ENCODE data around the gene LRRC75A.

Gene LRRC75A

GRCh38 chr17:16515933-16516332, 23.9 kb upstream of the LRRC75A start:
- Histone ChIP-seq H3K9ac (ENCODE audit: low read depth in 1 of 2, low read length in 2 of 2) (no peak overlapping the region), H3K4me1 (ENCODE audit: control insufficient read depth in 2 of 2, insufficient read depth in 2 of 2, low read length in 2 of 2) (peaks cover 2 to 3% of the 10 kb centered on the region in 2 donors), H3K27ac (ENCODE audit: low read depth in 2 of 2, low read length in 2 of 2) (no peak overlapping the region), H3K36me3 (ENCODE audit: control insufficient read depth in 2 of 2, insufficient read depth in 2 of 2, low read length in 2 of 2) (no peaks in the 10 kb centered on the region), H3K4me3 (ENCODE audit: low read length in 2 of 2) (no peak overlapping the region), H3K27me3 (ENCODE audit: control insufficient read depth in 2 of 2, insufficient read depth in 2 of 2, low read length in 2 of 2) (no peaks in the 10 kb centered on the region), H3K9me3 (ENCODE audit: control insufficient read depth in 2 of 2, low read length in 2 of 2) (no peaks in the 10 kb centered on the region)

DNA sequence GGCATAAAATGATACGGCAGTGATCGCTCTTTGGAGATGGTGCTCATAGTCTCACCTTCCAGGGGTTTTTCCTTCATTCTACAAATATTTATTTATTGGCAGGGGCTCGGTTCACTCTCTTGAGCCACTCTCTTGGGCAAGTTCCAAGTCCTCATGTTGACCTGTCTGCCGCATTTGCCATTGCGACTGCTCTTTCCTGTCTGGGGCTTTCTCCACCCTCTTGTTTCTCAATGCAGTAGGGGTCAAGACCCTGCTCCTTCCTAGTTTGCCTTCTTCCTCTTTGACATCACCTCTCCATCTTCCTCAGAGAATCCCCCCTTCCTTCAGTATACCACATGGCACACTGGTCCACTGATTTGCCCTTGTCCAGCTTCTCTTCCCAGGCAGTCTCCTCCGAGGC, 21.9 kb upstream of the LRRC75A start:
- Histone ChIP-seq H3K27ac (ENCODE audit: low read depth in 2 of 2, low read length in 2 of 2) (no peak overlapping the region), H3K27me3 (ENCODE audit: control insufficient read depth in 2 of 2, insufficient read depth in 2 of 2, low read length in 2 of 2) (no peaks in the 10 kb centered on the region), H3K36me3 (ENCODE audit: control insufficient read depth in 2 of 2, insufficient read depth in 2 of 2, low read length in 2 of 2) (no peaks in the 10 kb centered on the region), H3K4me3 (ENCODE audit: low read length in 2 of 2) (no peak overlapping the region), H3K4me1 (ENCODE audit: control insufficient read depth in 2 of 2, insufficient read depth in 2 of 2, low read length in 2 of 2) (no peaks in the 10 kb centered on the region), H3K9ac (ENCODE audit: low read depth in 1 of 2, low read length in 2 of 2) (no peak overlapping the region), H3K9me3 (ENCODE audit: control insufficient read depth in 2 of 2, low read length in 2 of 2) (no peaks in the 10 kb centered on the region)

GRCh38 chr17:16512011-16512410, 20.0 kb upstream of the LRRC75A start:
- Histone ChIP-seq H3K27me3 (ENCODE audit: control insufficient read depth in 2 of 2, insufficient read depth in 2 of 2, low read length in 2 of 2) (no peaks in the 10 kb centered on the region), H3K9me3 (ENCODE audit: control insufficient read depth in 2 of 2, low read length in 2 of 2) (no peaks in the 10 kb centered on the region), H3K4me3 (ENCODE audit: low read length in 2 of 2) (no peak overlapping the region), H3K36me3 (ENCODE audit: control insufficient read depth in 2 of 2, insufficient read depth in 2 of 2, low read length in 2 of 2) (no peaks in the 10 kb centered on the region), H3K4me1 (ENCODE audit: control insufficient read depth in 2 of 2, insufficient read depth in 2 of 2, low read length in 2 of 2) (peaks cover 9 to 13% of the 10 kb centered on the region in 2 donors), H3K27ac (ENCODE audit: low read depth in 2 of 2, low read length in 2 of 2) (no peak overlapping the region), H3K9ac (ENCODE audit: low read depth in 1 of 2, low read length in 2 of 2) (no peak overlapping the region)

GRCh38 chr17:16511593-16511992, 19.6 kb upstream of the LRRC75A start:
- Histone ChIP-seq H3K4me3 (ENCODE audit: low read length in 2 of 2) (no peak overlapping the region), H3K9ac (ENCODE audit: low read depth in 1 of 2, low read length in 2 of 2) (no peak overlapping the region), H3K36me3 (ENCODE audit: control insufficient read depth in 2 of 2, insufficient read depth in 2 of 2, low read length in 2 of 2) (no peaks in the 10 kb centered on the region), H3K4me1 (ENCODE audit: control insufficient read depth in 2 of 2, insufficient read depth in 2 of 2, low read length in 2 of 2) (peaks cover 9 to 13% of the 10 kb centered on the region in 2 donors), H3K27me3 (ENCODE audit: control insufficient read depth in 2 of 2, insufficient read depth in 2 of 2, low read length in 2 of 2) (no peaks in the 10 kb centered on the region), H3K9me3 (ENCODE audit: control insufficient read depth in 2 of 2, low read length in 2 of 2) (no peaks in the 10 kb centered on the region), H3K27ac (ENCODE audit: low read depth in 2 of 2, low read length in 2 of 2) (no peak overlapping the region)

DNA sequence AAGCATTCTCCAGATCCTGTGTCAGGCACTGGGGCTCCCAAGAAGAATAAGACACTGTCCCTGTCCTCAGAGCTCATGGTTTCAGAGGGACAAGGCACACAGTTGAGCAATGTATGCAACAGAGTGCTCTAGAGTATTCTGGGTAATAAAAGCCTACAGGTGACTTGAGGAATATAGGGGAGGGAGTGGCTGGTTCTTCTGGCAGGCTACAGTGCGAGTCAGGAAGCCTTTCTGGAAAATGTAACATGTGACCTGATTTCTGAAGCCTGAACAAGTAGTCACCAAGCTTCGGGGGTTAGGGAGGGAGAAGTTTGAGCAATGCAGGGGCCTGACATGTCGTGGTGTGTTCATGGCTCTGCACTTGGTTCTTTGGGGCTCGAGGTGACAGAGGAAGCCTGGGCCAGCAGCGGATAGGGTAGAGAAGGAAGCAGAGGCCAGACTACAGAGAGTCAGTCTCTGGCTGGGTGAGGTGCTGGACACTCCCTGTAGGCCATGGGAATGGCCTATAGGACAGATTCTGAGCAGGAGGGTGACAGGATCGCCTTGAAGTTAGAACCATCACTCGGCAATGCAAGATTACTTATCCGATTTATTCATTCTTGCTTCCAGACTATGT, 16.0 kb upstream of the LRRC75A start:
- Histone ChIP-seq H3K36me3 (ENCODE audit: control insufficient read depth in 2 of 2, insufficient read depth in 2 of 2, low read length in 2 of 2) (no peaks in the 10 kb centered on the region), H3K9ac (ENCODE audit: low read depth in 1 of 2, low read length in 2 of 2) (peak overlapping the region in 1 of 2 donors; percentile 61), H3K4me3 (ENCODE audit: low read length in 2 of 2) (no peak overlapping the region), H3K27ac (ENCODE audit: low read depth in 2 of 2, low read length in 2 of 2) (peak overlapping the region; percentile 89), H3K27me3 (ENCODE audit: control insufficient read depth in 2 of 2, insufficient read depth in 2 of 2, low read length in 2 of 2) (no peaks in the 10 kb centered on the region), H3K9me3 (ENCODE audit: control insufficient read depth in 2 of 2, low read length in 2 of 2) (no peaks in the 10 kb centered on the region), H3K4me1 (ENCODE audit: control insufficient read depth in 2 of 2, insufficient read depth in 2 of 2, low read length in 2 of 2) (peaks cover 12 to 24% of the 10 kb centered on the region in 2 donors)

DNA sequence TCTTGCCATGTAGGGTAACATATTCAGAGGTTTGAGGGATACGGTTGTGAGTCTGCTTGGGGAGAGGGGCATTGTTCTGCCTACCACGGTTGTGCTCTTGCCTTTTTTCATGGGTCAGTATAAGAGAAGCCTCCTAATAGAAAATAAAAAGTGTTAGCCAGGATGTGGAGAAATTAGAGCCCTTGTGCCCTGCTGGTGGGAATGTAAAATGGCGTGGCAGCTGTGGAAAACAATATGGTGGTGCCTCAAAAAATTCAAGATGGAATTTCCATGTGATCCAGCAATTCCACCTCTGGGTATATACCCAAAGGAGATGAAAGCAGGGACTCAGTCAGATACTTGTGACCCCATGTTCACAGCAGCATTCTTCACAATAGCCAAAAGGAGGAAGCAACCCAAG, 14.2 kb upstream of the LRRC75A start:
- H3K9me3 ChIP-seq (ENCODE audit: control insufficient read depth in 2 of 2, low read length in 2 of 2) = no peaks in the 10 kb centered on the region
- H3K27me3 ChIP-seq (ENCODE audit: control insufficient read depth in 2 of 2, insufficient read depth in 2 of 2, low read length in 2 of 2) = no peaks in the 10 kb centered on the region

DNA sequence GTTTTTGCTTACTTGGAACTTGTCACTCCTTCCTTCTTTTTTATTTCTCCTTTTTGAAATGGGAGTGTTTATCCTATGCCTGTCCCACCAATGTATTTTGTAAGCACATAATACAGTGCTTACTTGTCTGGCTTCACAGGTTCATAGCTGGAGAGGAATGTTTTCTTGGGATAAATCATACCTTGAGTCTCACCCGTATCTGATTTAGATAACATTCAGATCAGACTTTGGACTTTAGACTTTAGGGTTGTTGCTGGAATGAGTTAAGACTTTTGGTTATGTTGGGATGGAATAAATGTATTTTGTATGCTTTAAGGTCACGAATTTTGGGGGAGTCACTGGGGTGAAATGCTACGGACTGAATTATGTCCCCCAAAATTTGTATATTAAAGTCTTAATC, 13.0 kb upstream of the LRRC75A start:
- H3K27me3 ChIP-seq (ENCODE audit: control insufficient read depth in 2 of 2, insufficient read depth in 2 of 2, low read length in 2 of 2) = no peaks in the 10 kb centered on the region
- H3K36me3 ChIP-seq (ENCODE audit: control insufficient read depth in 2 of 2, insufficient read depth in 2 of 2, low read length in 2 of 2) = no peaks in the 10 kb centered on the region
- H3K9me3 ChIP-seq (ENCODE audit: control insufficient read depth in 2 of 2, low read length in 2 of 2) = no peaks in the 10 kb centered on the region
- peaks cover 12 to 24% of the 10 kb centered on the region in 2 donors for H3K4me1 ChIP-seq (ENCODE audit: control insufficient read depth in 2 of 2, insufficient read depth in 2 of 2, low read length in 2 of 2)
- peak overlapping the region; percentile 36 to 59 for H3K27ac ChIP-seq (ENCODE audit: low read depth in 2 of 2, low read length in 2 of 2)
- no peak overlapping the region for H3K9ac ChIP-seq (ENCODE audit: low read depth in 1 of 2, low read length in 2 of 2)
- H3K4me3 ChIP-seq (ENCODE audit: low read length in 2 of 2) = no peak overlapping the region

More for the DNA sequence above, 14.2 kb upstream of the LRRC75A start:
- Histone ChIP-seq H3K4me3 (ENCODE audit: low read length in 2 of 2) (no peak overlapping the region), H3K27ac (ENCODE audit: low read depth in 2 of 2, low read length in 2 of 2) (no peak overlapping the region), H3K4me1 (ENCODE audit: control insufficient read depth in 2 of 2, insufficient read depth in 2 of 2, low read length in 2 of 2) (peaks cover 12 to 24% of the 10 kb centered on the region in 2 donors), H3K36me3 (ENCODE audit: control insufficient read depth in 2 of 2, insufficient read depth in 2 of 2, low read length in 2 of 2) (no peaks in the 10 kb centered on the region), H3K9ac (ENCODE audit: low read depth in 1 of 2, low read length in 2 of 2) (no peak overlapping the region)

DNA sequence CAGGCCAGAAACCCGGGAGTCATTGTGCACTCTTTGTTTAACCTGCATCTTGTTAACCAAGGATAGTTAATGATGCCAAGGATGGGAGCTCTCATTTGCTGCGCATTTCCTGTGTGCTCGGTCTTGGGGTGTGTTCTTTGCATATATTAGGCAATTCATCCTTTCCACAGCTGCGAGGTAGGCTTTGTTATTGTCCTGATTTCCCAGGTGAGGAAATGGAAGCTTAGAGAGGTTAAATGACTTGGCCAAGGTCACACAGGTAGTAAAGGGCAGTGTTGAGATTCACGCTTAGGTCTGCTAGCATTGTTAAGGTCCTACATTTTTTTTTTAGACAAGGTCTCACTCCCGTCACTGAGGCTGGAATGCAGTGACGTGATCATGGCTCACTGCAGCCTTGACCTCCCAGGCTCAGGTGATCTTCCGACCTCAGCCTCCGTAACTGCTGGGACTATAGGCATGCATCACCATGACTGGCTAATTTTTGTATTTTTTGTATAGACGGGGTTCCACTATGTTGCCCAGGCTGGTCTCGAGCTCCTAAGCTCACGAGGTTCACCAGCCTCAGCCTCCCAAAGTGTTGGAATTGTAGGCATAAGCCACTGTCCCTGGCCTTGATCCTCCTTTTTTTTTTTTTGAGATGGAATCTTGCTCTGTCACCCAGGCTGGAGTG, 5.0 kb upstream of the LRRC75A start:
- Histone ChIP-seq H3K27me3 (ENCODE audit: control insufficient read depth in 2 of 2, insufficient read depth in 2 of 2, low read length in 2 of 2) (no peaks in the 10 kb centered on the region), H3K27ac (ENCODE audit: low read depth in 2 of 2, low read length in 2 of 2) (no peak overlapping the region), H3K4me1 (ENCODE audit: control insufficient read depth in 2 of 2, insufficient read depth in 2 of 2, low read length in 2 of 2) (peaks cover 5 to 8% of the 10 kb centered on the region in 2 donors), H3K9ac (ENCODE audit: low read depth in 1 of 2, low read length in 2 of 2) (no peak overlapping the region), H3K4me3 (ENCODE audit: low read length in 2 of 2) (no peak overlapping the region), H3K9me3 (ENCODE audit: control insufficient read depth in 2 of 2, low read length in 2 of 2) (no peaks in the 10 kb centered on the region), H3K36me3 (ENCODE audit: control insufficient read depth in 2 of 2, insufficient read depth in 2 of 2, low read length in 2 of 2) (no peaks in the 10 kb centered on the region)

DNA sequence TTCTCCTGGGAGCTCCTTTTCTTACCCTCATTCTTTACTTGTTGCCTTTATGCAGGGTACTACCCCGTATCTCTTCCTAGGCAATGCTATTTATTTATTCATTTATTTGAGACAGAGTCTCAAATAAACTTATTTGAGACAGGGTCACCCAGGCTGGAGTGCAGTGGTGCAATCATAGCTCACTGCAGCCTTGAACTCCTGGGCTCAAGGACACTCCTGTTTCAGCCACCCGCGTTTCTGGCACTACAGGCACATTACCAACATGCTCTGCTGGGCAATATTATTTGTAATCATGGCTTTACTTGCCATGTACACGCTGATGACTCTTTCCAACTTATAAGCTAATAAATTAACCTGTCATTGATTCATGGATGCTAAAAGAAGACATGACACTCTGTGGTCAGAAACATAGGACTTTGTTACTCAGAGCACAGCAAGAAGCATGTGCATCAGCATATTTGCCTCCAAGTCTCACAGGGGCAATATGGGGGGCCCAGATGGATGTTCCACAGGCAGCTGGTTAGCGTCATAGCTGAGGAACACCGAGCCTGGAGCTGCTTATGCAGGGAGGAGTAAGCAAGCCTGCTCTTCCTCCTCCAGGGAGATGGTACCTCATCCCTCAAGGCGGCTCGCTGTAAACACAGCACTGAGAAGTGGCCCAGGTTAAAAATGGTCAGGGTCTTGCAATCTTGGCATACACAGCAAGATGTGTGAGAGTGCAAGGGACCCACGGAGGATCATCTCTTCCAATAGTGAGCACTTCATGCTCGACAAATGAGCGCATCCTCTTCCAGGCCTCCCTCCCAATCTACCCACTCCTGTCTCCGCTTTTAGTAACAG, 4.2 kb upstream of the LRRC75A start:
- no peaks in the 10 kb centered on the region for H3K9me3 ChIP-seq (ENCODE audit: control insufficient read depth in 2 of 2, low read length in 2 of 2)
- no peaks in the 10 kb centered on the region for H3K36me3 ChIP-seq (ENCODE audit: control insufficient read depth in 2 of 2, insufficient read depth in 2 of 2, low read length in 2 of 2)
- H3K4me1 ChIP-seq (ENCODE audit: control insufficient read depth in 2 of 2, insufficient read depth in 2 of 2, low read length in 2 of 2) = peaks cover 6 to 8% of the 10 kb centered on the region in 2 donors
- H3K9ac ChIP-seq (ENCODE audit: low read depth in 1 of 2, low read length in 2 of 2) = no peak overlapping the region
- no peaks in the 10 kb centered on the region for H3K27me3 ChIP-seq (ENCODE audit: control insufficient read depth in 2 of 2, insufficient read depth in 2 of 2, low read length in 2 of 2)
- H3K4me3 ChIP-seq (ENCODE audit: low read length in 2 of 2) = no peak overlapping the region
- no peak overlapping the region for H3K27ac ChIP-seq (ENCODE audit: low read depth in 2 of 2, low read length in 2 of 2)

- H3K9me3 ChIP-seq (ENCODE audit: control insufficient read depth in 2 of 2, low read length in 2 of 2) = no peaks in the 10 kb centered on the region
- H3K27ac ChIP-seq (ENCODE audit: low read depth in 2 of 2, low read length in 2 of 2) = no peak overlapping the region
- H3K27me3 ChIP-seq (ENCODE audit: control insufficient read depth in 2 of 2, insufficient read depth in 2 of 2, low read length in 2 of 2) = peaks cover 0 to 3% of the 10 kb centered on the region in 2 donors
- no peaks in the 10 kb centered on the region for H3K36me3 ChIP-seq (ENCODE audit: control insufficient read depth in 2 of 2, insufficient read depth in 2 of 2, low read length in 2 of 2)
- H3K4me3 ChIP-seq (ENCODE audit: low read length in 2 of 2) = no peak overlapping the region
- no peak overlapping the region for H3K9ac ChIP-seq (ENCODE audit: low read depth in 1 of 2, low read length in 2 of 2)
- peaks cover 10% of the 10 kb centered on the region in 2 donors for H3K4me1 ChIP-seq (ENCODE audit: control insufficient read depth in 2 of 2, insufficient read depth in 2 of 2, low read length in 2 of 2)
Observed at GRCh38 chr17:16495561-16495960, 3.6 kb upstream of the LRRC75A start.

All from mucosa of rectum (tissue), 2 donors.